GM21381 (cell line): ENCODE data around the gene ADAP1.
"Not testable (repeated sequence)": the region's sequence is repeated elsewhere in the genome, so short reads cannot be mapped to it uniquely, and the experiment has no call there.

Source experiments
- ATAC-seq: cut with Tn5 transposase; IDR thresholded peaks from one replicate; pipeline ENCODE4 v1.9.1; 2021; ENCODE audit warnings: mild to moderate bottlenecking, moderate library complexity; ENCODE audit not compliant: unreplicated experiment

ADAP1 gene, protein sequence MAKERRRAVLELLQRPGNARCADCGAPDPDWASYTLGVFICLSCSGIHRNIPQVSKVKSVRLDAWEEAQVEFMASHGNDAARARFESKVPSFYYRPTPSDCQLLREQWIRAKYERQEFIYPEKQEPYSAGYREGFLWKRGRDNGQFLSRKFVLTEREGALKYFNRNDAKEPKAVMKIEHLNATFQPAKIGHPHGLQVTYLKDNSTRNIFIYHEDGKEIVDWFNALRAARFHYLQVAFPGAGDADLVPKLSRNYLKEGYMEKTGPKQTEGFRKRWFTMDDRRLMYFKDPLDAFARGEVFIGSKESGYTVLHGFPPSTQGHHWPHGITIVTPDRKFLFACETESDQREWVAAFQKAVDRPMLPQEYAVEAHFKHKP

DNA sequence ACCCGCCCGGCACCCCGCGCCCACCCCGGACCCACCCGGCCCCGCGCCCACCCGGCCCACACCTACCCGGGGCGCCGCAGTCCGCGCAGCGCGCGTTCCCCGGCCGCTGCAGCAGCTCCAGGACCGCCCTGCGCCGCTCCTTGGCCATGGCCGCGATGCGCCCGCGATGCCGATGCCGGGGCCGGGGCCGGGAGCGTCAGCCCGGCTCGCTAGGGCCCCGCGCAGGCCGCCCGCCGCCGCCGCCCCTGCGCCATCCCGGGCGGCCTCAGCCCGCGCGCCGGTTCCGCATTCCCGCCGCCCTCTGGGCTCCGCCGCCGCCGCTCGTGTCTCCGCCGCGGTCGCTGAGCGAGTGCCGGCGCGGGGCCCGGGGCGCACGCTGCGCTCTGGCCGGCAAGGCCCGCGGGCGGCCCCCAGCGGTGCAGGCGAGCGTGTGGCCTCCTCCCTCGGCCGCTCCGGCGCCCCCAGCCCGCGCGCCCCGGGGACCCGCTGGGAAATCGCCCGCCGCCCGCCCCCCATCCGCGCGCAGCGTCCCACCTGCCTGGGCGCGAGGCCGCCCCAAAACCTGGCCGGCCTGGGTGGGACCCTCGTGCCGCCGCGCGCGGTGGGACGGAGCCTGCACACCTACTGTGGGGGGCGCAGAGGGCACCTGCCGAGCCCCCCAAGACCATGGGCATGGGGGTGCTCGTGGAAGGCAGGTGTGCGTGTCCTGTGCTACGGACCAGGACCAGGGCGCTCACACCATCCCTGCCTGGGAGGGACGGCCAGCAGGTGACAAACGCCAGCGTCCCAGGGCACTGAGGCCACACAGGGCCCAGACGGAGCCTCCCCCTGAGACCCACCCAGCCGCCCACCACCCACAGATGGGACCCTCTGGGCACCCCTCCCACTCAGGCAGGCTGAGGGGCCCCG, at the start of gene ADAP1:
Gene ADAP1 (minus strand): TSS at position 351 of the 909 bp plus-strand sequence. CDS start 203 bp downstream, at position 148.
- peak; percentile 53 for ATAC-seq

DNA sequence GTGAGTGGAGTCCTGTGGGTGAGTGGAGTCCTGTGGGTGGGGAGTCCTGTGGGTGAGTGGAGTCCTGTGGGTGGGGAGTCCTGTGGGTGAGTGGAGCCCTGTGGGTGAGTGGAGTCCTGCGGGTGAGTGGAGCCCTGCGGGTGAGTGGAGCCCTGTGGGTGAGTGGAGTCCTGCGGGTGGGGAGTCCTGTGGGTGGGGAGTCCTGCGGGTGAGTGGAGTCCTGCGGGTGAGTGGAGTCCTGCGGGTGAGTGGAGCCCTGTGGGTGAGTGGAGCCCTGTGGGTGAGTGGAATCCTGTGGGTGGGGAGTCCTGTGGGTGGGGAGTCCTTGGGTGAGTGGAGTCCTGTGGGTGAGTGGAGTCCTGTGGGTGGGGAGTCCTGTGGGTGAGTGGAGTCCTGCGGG, 48.0 kb upstream of the ADAP1 start:
- not testable (repeated sequence) for ATAC-seq

DNA sequence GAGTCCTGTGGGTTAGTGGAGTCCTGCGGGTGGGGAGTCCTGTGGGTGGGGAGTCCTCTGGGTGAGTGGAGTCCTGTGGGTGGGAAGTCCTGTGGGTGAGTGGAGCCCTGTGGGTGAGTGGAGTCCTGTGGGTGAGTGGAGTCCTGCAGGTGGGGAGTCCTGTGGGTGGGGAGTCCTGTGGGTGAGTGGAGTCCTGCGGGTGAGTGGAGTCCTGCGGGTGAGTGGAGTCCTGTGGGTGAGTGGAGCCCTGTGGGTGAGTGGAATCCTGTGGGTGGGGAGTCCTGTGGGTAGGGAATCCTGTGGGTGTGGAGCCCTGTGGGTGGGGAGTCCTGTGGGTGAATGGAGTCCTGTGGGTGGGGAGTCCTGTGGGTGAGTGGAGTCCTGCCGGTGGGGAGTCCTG, 47.5 kb upstream of the ADAP1 start:
- not testable (repeated sequence) for ATAC-seq

DNA sequence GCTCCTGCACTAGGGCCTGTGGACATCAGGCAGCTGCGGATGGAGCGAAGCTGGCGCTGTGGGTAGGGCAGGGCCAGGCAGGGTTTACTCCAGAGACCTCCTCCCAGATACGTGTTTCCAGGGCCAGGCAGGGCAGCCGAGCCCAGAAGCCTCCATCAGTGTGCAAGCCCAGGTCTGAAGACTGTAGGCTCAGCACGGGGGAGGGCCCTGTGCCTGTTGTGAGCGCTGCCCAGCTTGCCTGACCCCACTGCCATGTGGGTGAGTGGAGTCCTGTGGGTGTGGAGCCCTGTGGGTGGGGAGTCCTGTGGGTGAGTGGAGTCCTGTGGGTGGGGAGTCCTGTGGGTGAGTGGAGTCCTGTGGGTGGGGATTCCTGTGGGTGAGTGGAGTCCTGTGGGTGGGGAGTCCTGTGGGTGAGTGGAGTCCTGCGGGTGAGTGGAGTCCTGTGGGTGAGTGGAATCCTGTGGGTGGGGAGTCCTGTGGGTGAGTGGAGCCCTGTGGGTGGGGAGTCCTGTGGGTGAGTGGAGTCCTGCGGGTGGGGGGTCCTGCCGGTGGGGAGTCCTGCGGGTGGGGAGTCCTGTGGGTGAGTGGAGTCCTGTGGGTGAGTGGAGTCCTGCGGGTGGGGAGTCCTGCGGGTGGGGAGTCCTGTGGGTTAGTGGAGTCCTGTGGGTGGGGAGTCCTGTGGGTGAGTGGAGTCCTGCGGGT, 46.7 kb upstream of the ADAP1 start:
- not testable (repeated sequence) for ATAC-seq

DNA sequence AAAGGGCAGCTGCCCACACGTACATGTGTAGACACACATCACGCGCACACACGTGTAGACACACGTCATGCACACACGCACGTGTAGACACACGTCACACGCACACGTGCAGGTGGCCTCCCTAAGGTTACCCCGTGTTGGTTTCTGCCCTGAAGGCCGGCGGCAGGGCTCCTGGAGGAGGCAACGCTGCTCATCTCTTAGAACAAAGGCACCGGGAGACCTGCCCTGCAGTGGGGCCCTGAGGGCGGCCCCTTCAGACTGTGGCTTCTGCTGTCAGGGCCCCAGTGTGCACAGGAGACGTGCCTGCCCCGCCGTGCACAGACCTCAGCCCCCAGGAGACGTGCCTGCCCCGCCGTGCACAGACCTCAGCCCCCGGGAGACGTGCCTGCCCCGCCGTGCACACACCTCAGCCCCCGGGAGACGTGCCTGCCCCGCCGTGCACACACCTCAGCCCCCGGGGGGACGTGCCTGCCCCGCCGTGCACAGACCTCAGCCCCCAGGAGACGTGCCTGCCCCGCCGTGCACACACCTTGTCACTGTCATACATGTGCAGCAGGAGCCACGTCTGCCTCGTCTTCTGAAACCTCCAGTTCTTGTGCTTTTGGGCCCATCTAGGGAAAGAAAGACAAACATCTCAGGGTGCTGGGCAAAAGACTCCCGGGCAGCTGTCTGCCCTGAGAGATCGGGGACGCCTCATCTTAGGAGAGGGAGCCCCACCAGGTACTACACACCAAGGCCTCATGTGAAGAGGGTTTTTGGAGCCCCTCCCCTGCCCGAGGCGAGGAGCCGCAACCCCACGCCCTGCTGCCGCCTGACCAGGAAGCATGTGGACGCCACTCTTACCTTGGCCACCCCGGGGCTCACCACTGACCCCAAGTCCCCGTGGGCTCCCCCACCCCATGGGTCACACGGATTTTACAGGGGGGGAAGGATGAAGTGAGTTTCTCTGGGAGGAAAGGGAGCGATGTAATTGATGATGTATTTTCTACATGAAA, 45.8 kb upstream of the ADAP1 start:
- ATAC-seq, result no peak

DNA sequence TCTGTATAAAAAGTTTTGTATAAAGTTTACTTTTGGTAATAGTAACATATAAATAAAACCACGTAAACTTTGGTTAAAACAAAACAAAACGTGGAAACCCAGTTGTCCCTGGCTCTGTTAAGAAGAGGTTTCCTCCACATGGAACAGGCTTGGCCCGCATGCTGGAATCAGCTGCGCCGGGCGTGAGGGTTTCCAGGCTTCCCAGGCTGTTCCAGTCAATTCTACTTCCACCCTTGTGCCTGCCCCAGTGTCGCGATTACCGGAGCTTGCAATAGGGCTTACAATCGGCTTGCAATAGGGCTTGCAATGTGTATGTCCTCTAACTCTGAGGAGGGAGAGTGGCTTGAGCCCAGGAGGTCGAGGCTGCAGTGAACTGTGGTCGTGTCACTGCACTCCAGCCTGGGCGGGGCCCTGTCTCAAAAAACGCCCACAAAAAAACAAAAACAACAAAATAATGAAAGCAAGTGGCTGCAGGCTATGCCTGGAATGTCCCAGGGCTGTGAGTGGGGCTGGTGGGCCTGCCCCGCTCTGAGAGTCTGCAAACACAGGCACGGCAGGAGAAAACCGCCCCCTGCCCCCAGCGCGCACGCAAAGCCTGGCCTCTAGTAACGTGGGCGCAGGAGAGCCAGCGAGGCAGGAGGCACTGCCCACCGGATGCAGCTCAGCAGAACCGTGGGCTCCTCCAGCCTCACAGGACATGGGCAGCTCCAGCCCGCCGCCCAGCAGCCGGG, 44.8 kb upstream of the ADAP1 start:
- no peak for ATAC-seq

DNA sequence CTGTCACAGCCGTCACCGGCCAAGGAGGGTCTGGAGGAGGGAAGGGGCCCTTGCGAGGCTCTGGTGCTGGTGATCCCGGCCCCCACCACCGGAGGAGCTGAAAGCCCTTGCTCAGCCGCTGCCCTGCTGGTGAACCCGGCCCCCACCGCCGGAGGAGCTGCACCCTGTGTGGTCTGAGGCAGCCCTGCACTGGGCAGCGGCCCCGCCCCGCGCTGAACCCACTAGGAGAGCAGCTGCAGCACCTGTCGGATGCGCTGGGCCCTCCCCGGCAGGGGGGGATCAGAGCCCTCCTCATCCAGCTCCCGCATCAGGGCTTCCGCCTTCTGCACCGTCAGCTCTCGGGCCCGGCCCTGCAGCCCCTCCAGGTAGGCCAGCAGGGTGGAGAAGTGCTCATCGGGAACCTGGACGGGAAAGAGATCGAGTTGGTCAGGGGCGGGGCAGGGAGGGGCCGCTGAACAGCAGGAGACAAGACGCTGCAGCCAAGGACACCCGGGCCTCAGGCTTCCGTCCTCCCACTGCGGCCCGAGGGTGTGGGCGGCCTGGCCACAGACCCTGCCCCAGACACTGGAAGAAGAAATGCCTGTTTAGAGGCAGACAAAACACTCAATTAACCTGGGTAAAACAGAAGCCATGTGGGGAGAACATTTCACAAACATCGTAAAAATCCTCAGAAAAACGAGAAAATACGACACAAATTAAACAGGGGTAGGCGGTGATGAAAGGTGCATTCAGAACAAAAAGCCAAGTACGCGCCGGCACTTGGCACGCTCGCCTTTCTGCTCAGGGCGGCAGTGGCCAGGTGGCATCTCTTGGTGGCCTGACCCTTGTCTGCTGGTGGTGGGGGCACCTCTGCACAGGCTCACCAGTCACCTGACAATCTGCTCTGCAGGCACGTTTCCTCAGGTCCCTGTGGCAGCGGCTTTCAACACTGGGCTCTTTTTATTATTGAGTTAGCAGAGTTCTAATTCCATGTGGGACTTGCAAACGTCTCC, 43.2 kb upstream of the ADAP1 start:
- no peak for ATAC-seq

DNA sequence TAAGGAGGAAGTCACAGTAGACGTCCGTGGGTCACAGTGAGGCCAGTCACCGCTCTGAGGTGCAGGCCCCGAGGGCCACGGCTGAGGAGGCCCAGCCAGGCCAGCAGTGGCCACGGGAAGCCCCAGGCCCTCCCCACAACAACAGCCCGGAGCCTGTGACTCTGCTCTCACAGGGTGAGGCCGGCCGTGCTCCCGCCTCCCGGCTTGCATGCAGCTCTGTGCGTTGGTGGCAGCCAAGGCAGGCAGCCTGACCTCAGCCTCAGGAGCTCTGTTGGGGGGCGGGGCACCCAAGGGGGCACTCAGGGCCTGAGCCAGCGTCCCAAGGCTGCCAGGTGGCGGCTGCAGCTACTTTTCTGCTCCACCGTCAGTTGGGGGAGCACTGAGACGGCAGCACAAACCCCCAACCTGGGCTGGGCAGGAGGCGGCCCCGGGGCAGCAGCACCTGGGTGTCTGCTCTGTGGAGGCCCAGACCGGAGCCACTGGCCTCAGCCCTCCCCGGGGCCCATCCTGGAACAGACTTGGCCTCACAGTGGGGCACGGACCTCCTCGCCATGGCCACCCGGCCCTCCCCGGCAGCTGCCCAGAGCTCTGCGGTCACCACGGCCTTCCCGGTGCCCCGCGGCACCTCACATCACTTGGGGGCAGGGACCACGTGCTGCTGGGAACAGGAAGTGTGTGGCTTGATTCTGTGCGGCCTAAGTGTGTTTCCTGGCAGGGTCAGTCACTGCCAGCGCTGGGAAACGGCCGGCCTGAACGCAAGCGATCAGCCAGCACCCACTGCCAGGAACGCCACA, 41.8 kb upstream of the ADAP1 start:
- no peak for ATAC-seq

DNA sequence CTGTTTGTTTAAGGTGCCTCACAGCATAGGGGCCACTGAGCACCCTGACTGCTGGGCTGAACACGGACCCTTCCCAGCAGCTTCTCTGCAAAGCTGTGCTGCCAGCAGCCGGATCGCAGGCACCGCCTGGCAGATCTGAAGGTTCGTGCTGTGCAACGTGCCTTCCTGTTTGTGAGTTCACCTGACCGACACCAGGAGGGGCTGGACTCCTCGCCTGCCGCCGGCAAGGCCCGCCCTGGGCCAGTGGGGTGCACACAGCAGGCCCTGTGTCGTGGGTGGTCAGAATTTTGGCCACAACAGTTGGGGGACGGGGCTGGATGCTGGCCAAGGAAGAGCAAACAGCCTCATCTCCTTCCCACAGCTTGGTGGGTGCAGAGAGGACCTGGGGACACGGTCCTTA, 41.1 kb upstream of the ADAP1 start:
- no peak for ATAC-seq

DNA sequence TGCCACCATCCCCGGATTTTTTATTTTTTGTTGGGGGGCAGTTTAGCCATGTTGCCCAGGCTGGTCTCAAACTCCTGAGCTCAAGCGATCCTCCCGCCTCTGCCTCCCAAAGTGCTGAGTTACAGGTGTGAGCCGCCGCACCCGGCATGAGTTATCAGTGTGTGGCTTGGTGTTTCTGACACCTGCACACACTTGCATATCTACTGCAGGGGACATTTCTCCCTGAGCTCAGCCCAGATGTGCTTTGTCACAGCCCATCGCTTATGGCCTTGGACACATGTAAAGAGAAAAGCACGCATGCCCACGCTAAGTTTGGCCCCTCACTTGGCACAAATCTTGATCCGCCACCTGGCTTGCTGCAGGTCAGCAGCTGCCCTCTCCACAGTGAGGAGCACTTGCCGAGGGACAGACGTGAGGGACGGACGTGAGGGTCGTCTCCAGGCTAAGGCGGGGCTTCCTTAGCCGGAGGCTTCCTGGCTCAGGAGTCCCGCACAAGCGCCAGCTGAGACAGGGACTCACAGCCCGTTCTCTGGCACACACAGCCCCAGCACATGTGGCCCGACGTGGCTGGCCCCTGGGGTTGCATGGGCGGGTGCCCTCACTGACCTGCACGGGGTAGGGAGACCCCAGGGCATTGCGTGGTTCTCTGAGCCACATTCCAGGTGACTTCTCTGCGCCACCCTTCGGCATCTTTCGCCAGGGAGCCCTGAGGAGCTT, 40.3 kb upstream of the ADAP1 start:
- no peak for ATAC-seq

DNA sequence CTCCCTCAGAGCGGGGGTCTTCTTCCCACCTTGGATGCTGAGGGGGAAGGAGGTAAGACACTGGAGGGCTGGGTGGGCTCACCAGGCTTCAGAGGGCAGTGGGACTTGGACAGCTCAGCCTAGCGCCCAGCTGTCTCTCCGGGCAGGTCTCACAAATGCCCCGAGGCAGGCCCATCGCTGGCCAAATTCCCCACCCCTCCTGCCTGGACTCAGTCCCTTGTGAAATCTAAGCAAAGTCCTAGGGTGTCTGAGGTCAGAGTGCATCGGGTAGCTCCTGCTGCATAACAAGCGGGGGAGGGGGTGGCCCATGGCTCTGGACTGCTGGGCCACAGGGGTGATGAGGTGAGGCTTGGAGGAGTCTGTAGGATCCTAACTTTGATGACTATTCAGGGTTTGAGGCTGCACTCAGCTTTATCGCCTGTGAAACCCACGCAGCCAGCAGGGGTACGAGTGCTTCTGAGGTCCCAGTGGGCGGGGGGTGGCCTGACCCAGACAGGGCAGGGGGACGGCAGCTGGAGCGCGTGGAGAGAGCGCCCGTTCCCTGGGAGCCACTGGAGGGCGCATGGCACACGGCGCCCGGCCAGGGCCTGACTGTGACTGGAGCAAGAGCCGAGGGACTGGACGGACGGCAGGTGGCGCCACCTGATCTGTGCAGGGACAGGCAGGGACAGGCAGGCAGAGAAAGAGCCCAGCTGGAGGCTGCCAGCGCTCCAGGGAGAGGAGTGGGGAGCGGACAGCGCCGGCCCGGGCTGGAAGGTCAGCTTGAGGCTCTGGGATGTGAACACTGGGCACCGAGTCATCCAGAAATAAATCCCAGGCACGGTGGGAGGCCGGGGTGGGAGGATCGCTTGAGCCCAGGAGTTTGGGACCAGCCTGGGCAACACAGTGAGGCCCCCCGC, 38.5 kb upstream of the ADAP1 start:
- ATAC-seq, result peak; percentile 79

DNA sequence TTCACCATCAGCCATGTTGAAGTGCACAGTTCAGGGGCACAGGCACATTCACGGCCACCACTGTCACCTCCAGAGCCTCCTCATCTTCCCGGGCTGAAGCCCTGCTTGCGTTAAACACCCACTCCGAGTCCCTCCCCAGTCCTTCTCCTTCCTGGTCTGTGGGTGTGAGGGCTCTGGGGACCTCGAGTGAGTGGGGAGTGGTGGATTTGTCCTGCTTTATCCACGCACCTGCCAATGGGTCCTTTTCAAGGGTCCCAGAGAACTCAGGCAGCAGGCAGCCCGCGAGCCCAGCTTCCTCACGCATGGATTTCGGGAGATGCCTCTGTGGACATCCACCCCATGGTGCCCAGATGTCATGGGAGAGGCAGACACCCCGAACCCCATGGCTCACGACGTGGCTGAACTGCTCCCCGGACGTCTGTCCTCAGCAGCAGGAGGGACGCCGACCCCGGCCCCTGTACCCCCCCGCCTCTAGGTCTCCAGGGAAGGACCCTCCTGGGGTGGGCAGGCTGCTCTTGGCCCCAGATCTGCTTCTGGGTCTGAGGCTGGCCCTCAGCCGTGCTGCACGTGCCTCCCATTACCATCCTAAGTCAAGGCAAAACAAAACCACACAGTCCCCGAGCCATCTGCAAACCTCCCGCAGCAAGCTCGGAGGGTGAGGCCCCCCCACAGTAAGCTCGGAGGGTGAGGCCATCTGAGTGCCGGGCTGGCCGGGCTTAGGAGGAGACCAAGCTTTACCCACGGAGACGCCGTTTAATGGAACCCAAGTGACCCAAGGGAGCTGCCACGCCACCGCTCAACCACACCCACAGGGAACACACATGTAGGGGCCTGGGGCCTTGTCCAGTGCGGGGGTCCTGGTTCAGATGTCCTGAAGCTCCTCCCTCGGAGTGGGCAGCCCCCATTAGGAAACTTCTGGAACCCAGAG, 37.5 kb upstream of the ADAP1 start:
- no peak for ATAC-seq

DNA sequence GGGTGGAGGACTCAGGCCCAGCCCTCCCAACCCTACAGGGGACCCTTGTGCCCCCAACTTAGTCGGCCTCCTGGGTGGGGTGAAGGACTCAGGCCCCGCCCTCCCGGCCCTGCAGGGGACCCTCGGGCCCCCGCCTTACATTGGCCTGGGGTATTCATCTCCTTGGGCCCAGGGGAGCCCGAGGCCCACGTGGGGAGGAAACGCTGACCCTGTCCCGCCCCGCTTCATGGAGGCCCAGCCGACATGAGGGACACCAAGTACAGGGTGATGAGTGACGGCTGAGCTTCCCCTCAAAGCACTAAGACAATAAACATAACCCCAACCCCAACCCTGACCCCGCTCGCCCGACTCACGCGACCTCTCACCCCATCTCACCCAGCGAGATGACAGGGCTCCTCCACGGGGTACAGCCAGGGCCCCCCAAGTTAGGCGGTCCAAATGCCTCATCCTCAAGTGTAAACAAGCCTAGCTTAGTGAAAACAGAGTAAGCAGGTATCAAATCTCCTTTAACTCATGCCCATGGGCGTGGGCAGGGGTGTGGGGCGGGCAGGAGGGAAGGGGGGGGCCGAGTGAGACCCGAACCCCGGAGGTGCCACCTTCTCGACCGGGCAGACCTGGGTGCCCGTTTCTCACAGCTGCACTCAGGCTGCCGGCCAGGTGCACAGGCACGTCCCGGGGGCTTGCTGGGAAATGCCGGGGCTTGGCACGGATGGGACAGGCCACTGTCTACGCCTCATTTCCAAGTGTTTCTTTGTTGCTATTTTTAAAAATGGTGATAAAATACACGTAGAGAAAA, 36.7 kb upstream of the ADAP1 start:
- ATAC-seq, result no peak

DNA sequence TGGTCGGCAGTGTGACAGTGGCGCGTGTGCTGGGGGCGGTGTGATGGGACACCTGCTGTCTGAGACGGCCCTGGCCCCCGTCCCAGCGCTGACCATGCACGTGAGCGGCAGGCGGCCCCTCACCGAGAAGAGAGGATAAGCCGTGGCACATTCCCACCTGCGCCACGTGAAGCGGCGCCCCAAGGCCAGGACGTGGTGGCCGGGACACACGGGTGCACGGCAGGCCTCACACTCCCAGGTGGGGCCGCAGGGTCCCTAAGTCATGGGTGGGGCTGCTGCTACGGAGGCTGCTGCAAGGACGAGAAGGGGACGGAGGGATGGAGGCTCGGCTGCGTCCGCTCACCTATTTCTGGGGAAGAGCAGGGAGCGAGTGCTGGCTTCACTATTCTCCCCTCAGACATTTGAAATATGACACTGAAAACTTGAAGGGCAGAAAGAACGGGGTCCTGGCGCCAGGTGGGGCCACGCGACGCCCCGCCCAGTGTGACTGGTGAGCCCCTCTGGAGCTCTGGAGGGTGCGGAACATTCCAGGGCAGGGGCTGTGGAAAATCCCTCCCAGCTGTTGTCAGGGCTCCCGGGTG, 36.0 kb upstream of the ADAP1 start:
- no peak for ATAC-seq
